NOMO-1 treated with DMSO at 0.1 percent for 48 hours (cell line): ENCODE data around the gene PTPRD.

ENCODE experiments used
- DNase-seq: peaks from one replicate; lab custom pipeline; 2025; ENCODE audit not compliant: unreplicated experiment; lab: John Stamatoyannopoulos, UW

The PTPRD gene

DNA sequence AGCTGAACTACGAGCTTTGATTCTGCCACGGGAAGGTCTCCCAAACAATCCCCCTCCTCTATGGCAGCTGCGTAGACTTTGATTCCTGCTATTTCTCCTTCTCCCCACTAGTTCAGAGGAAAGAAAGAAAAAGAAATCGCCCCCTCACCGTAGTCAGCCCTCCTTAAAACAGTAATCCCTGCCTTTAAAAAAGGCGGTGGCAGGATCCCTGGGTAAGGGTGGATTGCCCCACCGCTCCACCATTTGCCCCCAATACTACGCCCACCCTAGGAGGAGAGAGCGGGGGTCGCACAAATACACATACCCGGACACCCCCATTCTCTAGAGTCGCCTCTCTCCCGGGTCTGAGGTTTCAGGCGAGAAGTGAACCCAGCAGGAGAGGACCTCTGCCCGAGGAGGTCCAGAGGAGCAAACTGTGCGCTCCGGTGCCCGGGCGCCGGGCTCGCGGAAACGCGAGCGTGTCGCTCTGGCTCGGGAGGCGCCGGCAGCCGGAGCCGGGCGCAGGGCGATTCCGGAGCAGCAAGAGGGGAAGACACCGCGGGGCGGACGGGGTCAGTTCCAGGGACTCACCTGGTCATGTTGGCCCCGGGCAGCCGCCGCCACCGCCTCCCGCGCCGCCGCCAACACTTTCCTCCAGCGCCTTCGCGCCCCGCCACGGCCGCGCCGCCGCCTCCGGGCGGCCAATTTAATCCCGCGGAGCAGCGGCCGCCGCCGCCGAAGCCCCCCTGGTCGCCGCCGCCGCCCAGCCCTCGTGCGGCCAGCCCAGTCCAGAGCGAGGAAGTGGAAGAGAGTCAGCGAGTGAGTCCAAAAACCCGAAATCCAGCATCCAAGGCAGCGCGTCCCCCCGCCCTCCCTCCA, 1755.5 kb downstream of the PTPRD start:
- DNase-seq = no peak

GRCh38 chr9:8856396-8857067, 1756.3 kb downstream of the PTPRD start:
- no peak for DNase-seq

DNA sequence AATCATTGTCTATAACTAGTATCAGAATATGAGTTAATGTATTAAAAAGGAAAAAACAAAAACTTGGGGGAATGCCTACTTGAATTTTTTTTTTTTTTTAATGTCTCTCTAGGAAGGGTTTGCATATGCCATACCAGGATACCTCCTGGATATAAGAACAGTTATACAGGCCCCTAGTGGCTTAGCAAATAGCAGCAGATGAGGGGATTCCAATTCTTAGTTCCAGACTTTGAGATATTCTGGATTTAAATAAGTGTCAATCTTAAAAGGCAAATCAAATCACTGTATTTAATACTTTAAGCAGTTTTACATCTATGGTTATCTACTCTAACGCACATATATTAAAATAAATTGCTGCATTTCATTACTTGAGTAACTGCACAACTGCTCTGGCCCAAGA, 1757.8 kb downstream of the PTPRD start:
- no peak for DNase-seq

GRCh38 chr9:8852301-8852864, 1760.4 kb downstream of the PTPRD start:
- DNase-seq = no peak

DNA sequence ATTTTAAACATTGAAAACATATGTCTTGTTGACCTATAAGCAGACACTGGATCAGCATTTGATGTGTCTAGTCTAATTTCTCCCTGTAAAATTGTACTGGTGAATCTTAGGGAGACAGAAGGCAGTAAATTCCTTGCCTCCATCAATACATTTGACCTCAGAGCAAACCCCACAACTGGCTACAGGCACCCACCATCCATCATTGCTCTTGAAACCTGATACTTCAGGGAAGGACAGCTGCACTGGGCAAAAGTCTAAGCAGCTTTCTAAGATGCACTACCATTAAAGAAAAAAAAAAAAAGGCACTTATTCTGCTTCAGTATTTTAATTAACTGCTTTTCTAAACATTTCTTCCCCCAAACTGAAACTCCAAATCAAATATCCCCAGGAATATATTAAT, 1761.9 kb downstream of the PTPRD start:
- no peak for DNase-seq

- no peak for DNase-seq
These were observed 1767.0 kb downstream of the PTPRD start for GRCh38 chr9:8845808-8846207.

DNA sequence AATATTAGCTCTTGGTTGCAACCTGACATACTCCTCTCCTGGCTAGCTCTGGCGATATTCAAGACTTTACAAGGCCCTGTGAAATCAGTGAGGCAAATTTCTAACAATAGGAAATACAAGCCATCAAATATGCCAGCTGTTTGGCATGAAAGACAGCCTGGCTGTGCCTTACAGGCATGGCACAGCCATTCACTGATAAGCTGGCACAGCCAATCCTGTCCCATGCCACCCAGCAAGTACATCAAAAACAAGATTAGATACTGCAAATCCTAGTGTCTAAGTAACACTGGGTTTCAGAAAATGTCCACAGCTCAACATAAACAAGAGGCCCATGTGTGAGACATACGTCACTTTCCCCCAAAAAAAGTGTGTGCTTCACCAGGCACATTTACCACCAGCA, 1767.4 kb downstream of the PTPRD start:
- DNase-seq = no peak

GRCh38 chr9:8844549-8844948, 1768.3 kb downstream of the PTPRD start:
- DNase-seq = no peak

DNA sequence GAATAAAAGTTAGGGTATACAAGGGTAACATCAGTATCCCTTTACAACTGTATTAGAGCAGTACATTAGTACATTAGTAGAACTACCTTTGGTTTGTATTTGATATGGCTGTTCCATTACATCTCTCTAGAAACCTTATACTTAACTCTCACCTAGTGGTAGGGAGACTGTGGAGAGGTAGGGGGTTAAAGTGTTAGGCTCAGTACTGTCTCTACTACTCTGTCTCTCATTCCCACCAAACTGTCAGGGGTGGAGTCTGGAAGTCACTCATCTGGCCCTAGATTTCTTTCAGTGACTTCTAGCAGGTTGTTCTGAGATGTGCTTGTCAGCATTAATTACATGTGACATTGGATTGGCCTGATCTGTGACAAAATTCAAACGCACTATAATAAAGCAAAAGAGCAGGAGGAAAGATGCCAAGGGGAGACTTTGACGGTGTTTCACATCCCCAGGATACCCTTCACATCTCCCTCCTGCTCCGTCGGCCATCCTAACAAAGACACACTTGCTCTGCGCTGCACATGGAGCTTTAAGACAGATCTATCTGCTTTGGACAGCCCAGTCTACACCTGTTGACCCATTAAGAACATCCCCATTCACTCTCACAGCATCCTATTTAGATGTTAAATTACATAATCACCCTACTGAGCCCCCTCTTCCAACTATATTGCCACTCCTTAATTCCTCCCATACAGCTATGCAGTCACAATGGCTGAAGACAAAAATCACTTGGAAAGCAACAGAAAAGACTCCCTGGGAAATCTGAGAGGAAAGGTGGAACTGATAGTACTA, 1770.2 kb downstream of the PTPRD start:
- DNase-seq = no peak

DNA sequence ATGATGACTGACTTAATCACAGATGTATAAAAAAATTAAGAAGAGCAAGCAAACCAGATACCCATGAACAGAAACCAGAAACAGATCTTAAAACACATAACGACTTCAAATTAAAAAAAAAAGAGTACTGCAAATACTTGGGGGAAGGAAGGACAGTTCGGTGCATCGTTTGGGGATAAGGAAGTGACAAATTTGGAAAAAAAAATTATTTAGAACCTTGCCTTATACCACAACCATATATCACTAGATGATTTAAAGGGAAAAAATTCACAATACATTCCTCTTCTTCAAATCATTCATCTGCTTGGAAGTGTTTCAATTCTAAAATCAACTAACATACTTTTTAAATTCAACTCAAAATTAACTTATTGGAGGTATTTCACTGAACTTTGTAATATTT, 1774.7 kb downstream of the PTPRD start:
- no peak for DNase-seq

DNA sequence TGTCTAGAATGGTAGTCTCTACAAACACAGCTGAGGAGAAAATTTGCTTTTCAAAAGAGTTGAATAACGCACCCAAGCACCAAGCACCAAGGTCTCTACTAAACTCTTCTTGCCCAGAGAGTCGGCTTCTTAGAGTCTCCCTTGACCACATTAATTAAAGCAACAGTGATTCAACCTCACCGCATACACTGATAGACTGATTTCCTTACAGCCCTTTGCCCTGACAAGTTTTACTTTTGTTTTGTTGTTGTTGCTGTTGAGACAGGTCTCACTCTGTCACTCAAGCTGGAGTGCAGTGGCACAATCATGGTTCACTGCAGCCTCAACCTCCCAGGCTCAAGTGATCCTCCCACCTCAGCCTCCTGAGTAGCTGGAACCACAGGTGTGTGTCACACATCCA, 1777.5 kb downstream of the PTPRD start:
- DNase-seq = no peak

DNA sequence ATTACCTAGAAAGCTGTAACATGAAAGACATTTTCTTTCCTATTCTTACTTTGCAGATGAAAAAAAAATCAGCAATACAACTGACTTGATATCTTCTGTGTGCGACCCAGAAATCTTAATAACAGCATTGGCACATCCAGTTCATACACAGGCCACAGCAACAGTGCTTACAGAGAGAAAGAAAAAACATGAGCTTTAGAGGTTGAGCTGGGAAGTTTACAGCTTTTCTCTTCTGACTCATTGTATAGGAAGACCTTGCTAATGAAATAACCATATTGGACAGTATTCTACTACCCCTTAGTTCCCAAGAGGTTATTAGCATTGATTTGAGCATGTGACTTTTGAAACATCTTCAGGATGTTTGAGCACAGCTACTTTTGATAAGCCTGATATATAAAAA, 1779.8 kb downstream of the PTPRD start:
- no peak for DNase-seq

DNA sequence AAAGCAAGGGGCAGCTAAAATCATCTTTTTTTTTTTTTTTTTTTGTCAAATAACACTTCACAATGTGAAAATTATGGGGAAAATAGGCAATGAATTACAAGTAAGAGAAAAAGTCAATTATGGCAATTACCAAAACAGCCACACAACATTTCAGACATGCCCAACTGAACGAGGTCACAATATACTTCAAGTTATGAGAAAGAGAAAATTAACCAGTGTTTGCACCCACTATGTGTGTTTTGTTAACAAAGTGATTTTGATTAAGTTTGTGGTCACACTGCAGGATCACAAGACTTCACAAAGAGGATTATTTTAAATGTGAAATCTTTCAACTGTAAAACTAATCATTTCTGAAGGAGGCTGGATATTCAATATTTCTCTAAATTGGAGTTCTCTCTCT, 1780.4 kb downstream of the PTPRD start:
- no peak for DNase-seq

- DNase-seq = no peak
These were observed 1781.2 kb downstream of the PTPRD start for GRCh38 chr9:8831568-8831967.

DNA sequence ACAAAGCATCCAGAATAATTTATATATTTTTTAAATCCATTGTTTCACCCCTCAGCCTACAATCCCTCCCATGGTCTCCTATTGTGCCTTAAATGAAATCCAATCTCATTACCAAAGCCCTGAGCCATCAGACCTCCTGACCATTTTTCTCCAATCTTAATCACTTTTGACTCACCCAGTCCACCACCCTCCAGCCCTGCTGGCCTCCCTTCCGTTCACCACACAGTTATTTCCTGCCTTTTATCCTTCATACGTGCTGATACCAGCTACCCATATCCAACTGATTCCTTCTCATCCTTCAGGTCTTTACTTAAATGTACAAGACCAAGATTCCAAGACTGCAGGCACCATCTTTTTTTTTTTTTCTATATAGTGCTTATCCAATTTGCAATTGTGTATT, 1786.5 kb downstream of the PTPRD start:
- no peak for DNase-seq

DNA sequence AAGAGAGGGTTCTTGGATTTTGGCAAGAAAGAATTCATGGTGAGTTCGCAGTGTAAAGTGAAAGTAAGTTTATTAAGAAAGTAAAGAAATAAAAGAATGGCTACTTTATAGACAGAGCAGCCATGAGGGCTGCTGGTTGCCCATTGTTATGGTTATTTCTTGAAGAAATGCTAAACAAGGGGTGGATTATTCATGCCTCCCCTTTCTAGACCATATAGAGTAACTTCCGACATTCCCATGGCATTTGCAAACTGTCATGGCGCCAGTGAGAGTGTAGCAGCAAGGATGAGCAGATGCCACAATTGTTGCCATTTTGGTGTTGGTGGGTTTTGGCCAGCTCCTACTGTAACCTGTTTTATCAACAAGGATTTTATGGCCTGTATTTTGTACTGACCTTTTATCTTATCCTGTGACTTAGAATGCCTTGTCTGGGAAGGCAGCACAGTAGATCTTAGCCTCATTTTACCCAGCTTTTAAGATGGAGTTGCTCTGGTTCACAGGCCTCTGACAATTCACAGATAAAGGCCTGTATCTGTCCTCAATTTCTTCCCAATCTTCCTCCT, 1787.1 kb downstream of the PTPRD start:
- DNase-seq = no peak

GRCh38 chr9:8823131-8823895, 1789.5 kb downstream of the PTPRD start:
- no peak for DNase-seq

DNA sequence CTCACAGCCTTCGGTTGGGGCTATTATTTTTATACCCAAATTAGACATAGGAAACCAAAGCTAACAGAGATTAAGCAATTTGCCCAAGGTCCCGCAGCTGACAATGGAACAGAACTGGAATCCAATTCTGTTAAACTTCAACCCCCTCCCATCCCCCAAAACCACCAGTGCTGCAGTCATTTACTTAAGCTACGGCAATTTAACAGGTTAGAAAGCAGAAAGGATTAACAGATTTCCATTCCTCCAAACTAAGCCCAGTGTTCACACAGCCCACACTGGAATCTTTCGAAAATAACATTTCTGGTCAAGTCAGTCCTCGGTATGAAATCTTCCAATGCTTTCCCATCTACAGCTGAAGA, 1790.2 kb downstream of the PTPRD start:
- DNase-seq = no peak

GRCh38 chr9:8821910-8822666, 1790.7 kb downstream of the PTPRD start:
- DNase-seq = no peak

- no peak for DNase-seq
These were observed 1795.5 kb downstream of the PTPRD start for GRCh38 chr9:8817335-8817734.
